ENCODE data around the gene FBN2. TPM values are rescaled to one million over a fixed set of nuclear protein-coding genes. Genes with fewer than 3 reads are reported as not detected.

The FBN2 gene
- total and polyA plus RNA-seq, 9 of the 15 experiments (the other 6 are each of a cell fraction or from before 2014, with no cell fraction given), result 0.01 to 0.09 TPM; not detected in 7

GRCh38 chr5:128304791-128305190 lies 233.3 kb downstream of the FBN2 start:
- H3K79me2 ChIP-seq (ENCODE audit: control insufficient read depth, insufficient read depth, low read length), result no peaks in the 10 kb centered on the region
- no peak overlapping the region for H3K9ac ChIP-seq (ENCODE audit: insufficient read depth in 1 of 2, low read depth in 2 of 2, low read length in 2 of 2)
- no peaks in the 10 kb centered on the region for H4K20me1 ChIP-seq (replicated peaks; ENCODE audit: control insufficient read depth, insufficient read depth, low read length)
- H3K27me3 ChIP-seq (ENCODE audit: control insufficient read depth in 2 of 2, insufficient read depth in 2 of 2, low read length in 2 of 2), result no peaks in the 10 kb centered on the region
- ChIA-PET POLR2A (no interaction called here), CTCF (ENCODE audit: low intra/inter-chr PET ratio) (no interaction called here)
- no peaks in the 10 kb centered on the region for H3K9me1 ChIP-seq (ENCODE audit: control insufficient read depth, insufficient read depth, low read length)
- H3K9me3 ChIP-seq (replicated peaks; ENCODE audit: control insufficient read depth, insufficient read depth, low read depth, low read length), result no peaks in the 10 kb centered on the region
- in situ Hi-C loops (cut with MboI) (no loop called here), intact Hi-C loops (cut with micrococcal nuclease) (no loop called here)
- H3K36me3 ChIP-seq (ENCODE audit: control insufficient read depth, insufficient read depth, low read length), result no peaks in the 10 kb centered on the region
- DNase-seq (ENCODE audit: extremely low read depth in 1 of 4, low spot score in 3 of 4), result no peak
- H3K27ac ChIP-seq (ENCODE audit: extremely low read depth, low read depth, low read length), result no peak overlapping the region
- H3K4me1 ChIP-seq (replicated peaks in 1 of 2; ENCODE audit: control insufficient read depth in 2 of 2, insufficient read depth in 2 of 2, low read length in 2 of 2), result no peaks in the 10 kb centered on the region
- H2AFZ ChIP-seq (ENCODE audit: low read depth, low read length), result no peak overlapping the region
- no peak overlapping the region for H3K4me2 ChIP-seq (ENCODE audit: insufficient read depth, low read length)
- ATAC-seq, result no peak
- no peak for FAIRE-seq
- 0% methylated on average over 2 of the region's 2 CpGs for WGBS (ENCODE audit: insufficient coverage, low coverage, missing lambda C conversion rate)
- BruUV-seq (replicated peaks), result no TSS peak
- no peak overlapping the region for H3K4me3 ChIP-seq
- no peak for TF ChIP-seq THRB (CRISPR knock-in tag; conservative IDR thresholded peaks at IDR 0.05)
- no peak for TF ChIP-seq CHD2 (IDR thresholded peaks at IDR 0.05; ENCODE audit: low read depth, low read length)
- TF ChIP-seq NR2F6 (CRISPR knock-in tag; IDR thresholded peaks at IDR 0.05), result no peak
- no peak for TF ChIP-seq ZNF316 (IDR thresholded peaks at IDR 0.05)
- TF ChIP-seq MTF1 (CRISPR knock-in tag; IDR thresholded peaks at IDR 0.05; ENCODE audit: borderline replicate concordance), result no peak
- TF ChIP-seq KHSRP (IDR thresholded peaks at IDR 0.05), result no peak
- no peak for TF ChIP-seq RERE (CRISPR knock-in tag; IDR thresholded peaks at IDR 0.05; ENCODE audit: borderline replicate concordance)
- TF ChIP-seq BHLHE40 (IDR thresholded peaks at IDR 0.05; ENCODE audit: low read length), result no peak
- TF ChIP-seq RREB1 (CRISPR knock-in tag; IDR thresholded peaks at IDR 0.05), result no peak
- TF ChIP-seq NFYB (IDR thresholded peaks at IDR 0.05; ENCODE audit: extremely low read depth, insufficient read length), result no peak
- TF ChIP-seq FOXJ3 (CRISPR knock-in tag; IDR thresholded peaks at IDR 0.05), result no peak
- TF ChIP-seq ADNP (tag; IDR thresholded peaks at IDR 0.05), result no peak
